ENCODE measurements around the gene FBXO41. TPM values are rescaled to one million over a fixed set of nuclear protein-coding genes. Genes with fewer than 3 reads are reported as not detected.

FBXO41 gene
- total and polyA plus RNA-seq, 9 of the 15 experiments (the other 6 are each of a cell fraction or from before 2014, with no cell fraction given): 0.21 to 8.2 (median 3.5) TPM

GRCh38 chr2:73233154-73233931 is 50.9 kb downstream of the FBXO41 start, which contains the start of gene PRADC1 (continued):
- TF ChIP-seq NKRF (IDR thresholded peaks at IDR 0.05; ENCODE audit: borderline replicate concordance): peak; percentile 92
- no peak for TF ChIP-seq HEY1 (CRISPR knock-in tag; IDR thresholded peaks at IDR 0.05; ENCODE audit: borderline replicate concordance)
- TF ChIP-seq KAT7 (CRISPR knock-in tag; IDR thresholded peaks at IDR 0.05; ENCODE audit: borderline replicate concordance): no peak
- no peak for TF ChIP-seq ZNF79 (CRISPR knock-in tag; IDR thresholded peaks at IDR 0.05; ENCODE audit: low read depth)
- TF ChIP-seq MCM5 (IDR thresholded peaks at IDR 0.05; ENCODE audit: low read depth): no peak
- no peak for TF ChIP-seq ETS2 (tag; IDR thresholded peaks at IDR 0.05; ENCODE audit: borderline replicate concordance, poor library complexity, severe bottlenecking)
- TF ChIP-seq ZKSCAN1 (IDR thresholded peaks at IDR 0.05; ENCODE audit: low read depth, low read length): no peak
- TF ChIP-seq SMAD1 (IDR thresholded peaks at IDR 0.05; ENCODE audit: low read depth, low read length, partially characterized antibody): no peak
- peak; percentile 27 to 58; a peak in 2 of 4 replicates for TF ChIP-seq MAZ (CRISPR knock-in tag; conservative IDR thresholded peaks at IDR 0.05 in 1 of 2, IDR thresholded peaks at IDR 0.05 in 1 of 2)
- TF ChIP-seq KAT2B (IDR thresholded peaks at IDR 0.05; ENCODE audit: low read depth, low read length): no peak
- no peak for TF ChIP-seq BDP1 (IDR thresholded peaks at IDR 0.05; ENCODE audit: insufficient read depth, insufficient read length)
- TF ChIP-seq CEBPG (CRISPR knock-in tag; IDR thresholded peaks at IDR 0.05): 0 out of 2 replicates have a peak, but pooled peaks have one; percentile 11
- no peak for TF ChIP-seq CEBPG (tag; conservative IDR thresholded peaks at IDR 0.05 in 1 of 2, IDR thresholded peaks at IDR 0.05 in 1 of 2)
- no peak for TF ChIP-seq DEAF1 (CRISPR knock-in tag; IDR thresholded peaks at IDR 0.05)
- no peak for TF ChIP-seq ZNF764 (CRISPR knock-in tag; IDR thresholded peaks at IDR 0.05; ENCODE audit: low read depth)
- no peak for TF ChIP-seq ZNF174 (CRISPR knock-in tag; IDR thresholded peaks at IDR 0.05)
- no peak for TF ChIP-seq FOXP4 (CRISPR knock-in tag; IDR thresholded peaks at IDR 0.05; ENCODE audit: borderline replicate concordance)
- TF ChIP-seq ZNF140 (CRISPR knock-in tag; IDR thresholded peaks at IDR 0.05): no peak
- 0 out of 2 replicates have a peak, but pooled peaks have one; percentile 21 for TF ChIP-seq GMEB1 (CRISPR knock-in tag; IDR thresholded peaks at IDR 0.05)
- no peak for TF ChIP-seq SMAD3 (CRISPR knock-in tag; conservative IDR thresholded peaks at IDR 0.05)
